Caco-2 (cell line): ENCODE data around the gene SRGAP3. TPM values are rescaled to one million over a fixed set of nuclear protein-coding genes. Genes with fewer than 3 reads are reported as not detected.

Source experiments
- BruUV-seq: library from RNA; stranded (reverse); fragments of 400-500 nt; replicated peaks from 2 replicates; lab custom pipeline; 2021; lab: Mats Ljungman, UMichigan
- CTCF ChIA-PET: fragments of 300-600 bp; sonication (Branson Sonifier 250); formaldehyde crosslinking; loops from one replicate; lab custom pipeline; 2022; ENCODE audit warnings: antibody characterized with exemption; lab: Charles Lee
- POLR2A ChIA-PET: fragments of 300-600 bp; sonication (Branson Sonifier 250); formaldehyde crosslinking; loops from one replicate; lab custom pipeline; 2022; ENCODE audit warnings: antibody characterized with exemption; lab: Charles Lee
- DNase-seq, 2 experiments: peaks; one replicate each; pipeline versions ENCODE4 v3.0.0 to v3.0.0-alpha.2; 2020 to 2022
- H3K27me3 ChIP-seq: replicated peaks from 2 replicates; pipeline ENCODE4 v1.6.0; 2011; ENCODE audit warnings: low read length; ENCODE audit not compliant: control insufficient read depth, insufficient read depth
- H3K36me3 ChIP-seq: 2 replicates; pipeline ENCODE4 v1.5.1; 2011; ENCODE audit warnings: low read length; ENCODE audit not compliant: control insufficient read depth, insufficient read depth
- H3K4me1 ChIP-seq: fragments of 250-450 bp; sonication (Bioruptor Pico); 2 replicates; pipeline ENCODE4 v1.5.1; 2020; ENCODE audit warnings: mild to moderate bottlenecking
- H3K4me3 ChIP-seq: 2 replicates; pipeline ENCODE4 v1.5.1; 2011; ENCODE audit warnings: low read depth, mild to moderate bottlenecking, control low read depth, low read length
- H3K9me3 ChIP-seq: fragments of 250-450 bp; sonication (Bioruptor Pico); 2 replicates; pipeline ENCODE4 v1.5.1; 2020; ENCODE audit warnings: mild to moderate bottlenecking, moderate library complexity
- H3K27ac Mint-ChIP-seq: one replicate; pipeline ENCODE4 v1.8.0; 2022; ENCODE audit warnings: mixed read lengths; ENCODE audit not compliant: unreplicated experiment
- H3K27me3 Mint-ChIP-seq: one replicate; pipeline ENCODE4 v1.8.0; 2022; ENCODE audit warnings: mixed read lengths; ENCODE audit not compliant: insufficient read depth, unreplicated experiment
- H3K36me3 Mint-ChIP-seq: one replicate; pipeline ENCODE4 v1.8.0; 2022; ENCODE audit warnings: mild to moderate bottlenecking, mixed read lengths; ENCODE audit not compliant: insufficient read depth, unreplicated experiment
- H3K4me1 Mint-ChIP-seq: one replicate; pipeline ENCODE4 v1.8.0; 2022; ENCODE audit warnings: low read depth, mixed read lengths; ENCODE audit not compliant: unreplicated experiment
- H3K4me3 Mint-ChIP-seq: one replicate; pipeline ENCODE4 v1.8.0; 2022; ENCODE audit warnings: mild to moderate bottlenecking, moderate library complexity, mixed read lengths; ENCODE audit not compliant: unreplicated experiment
- H3K9me3 Mint-ChIP-seq: one replicate; pipeline ENCODE4 v1.8.0; 2022; ENCODE audit warnings: mixed read lengths; ENCODE audit not compliant: unreplicated experiment
- CTCF ChIP-seq, 2 experiments: fragments of 200-600 bp in 1 of 2; IDR thresholded peaks; 1 replicate in 1 of 2; 2 replicates in 1 of 2; pipeline versions ENCODE4 v1.5.1 to v1.8.0; 2011 to 2022; ENCODE audit warnings: antibody characterized with exemption in 1 of 2, control low read depth in 1 of 2, inconsistent platforms in 1 of 2, low read depth in 1 of 2, low read length in 1 of 2, mild to moderate bottlenecking in 1 of 2, moderate library complexity in 1 of 2; ENCODE audit not compliant: insufficient read depth in 1 of 2, severe bottlenecking in 1 of 2, unreplicated experiment in 1 of 2
- intact Hi-C: fragments of 100-400 bp; cut with micrococcal nuclease; formaldehyde crosslinking; loops from one replicate; pipeline ENCODE4 v1.10.0; 2022; ENCODE audit not compliant: unreplicated experiment
- total RNA-seq: library from RNA; stranded (reverse); gene quantifications from 2 replicates; pipeline ENCODE4 v1.2.3, GENCODE V29; 2022

SRGAP3 gene
- total RNA-seq, 1 experiment from 2014 or later, result 1.3 TPM

- no peak overlapping the region for H3K4me3 ChIP-seq
- POLR2A ChIA-PET, result no interaction called here
- H3K4me1 ChIP-seq, result no peaks in the 10 kb centered on the region
- H3K27me3 ChIP-seq, result no peaks in the 10 kb centered on the region
- intact Hi-C loops, result no loop called here
- H3K36me3 ChIP-seq, result no peaks in the 10 kb centered on the region
- Mint-ChIP-seq H3K27ac (no peak overlapping the region), H3K9me3 (no peaks in the 10 kb centered on the region), H3K4me1 (no peaks in the 10 kb centered on the region), H3K4me3 (no peak overlapping the region), H3K27me3 (peaks cover 3% of the 10 kb centered on the region), H3K36me3 (no peaks in the 10 kb centered on the region)
- no peak for TF ChIP-seq CTCF (IDR thresholded peaks at IDR 0.05; ENCODE audit: insufficient read depth in 1 of 2, low read depth in 1 of 2, low read length in 1 of 2, severe bottlenecking in 1 of 2, unreplicated experiment in 1 of 2)
- H3K9me3 ChIP-seq, result no peaks in the 10 kb centered on the region
- CTCF ChIA-PET, result interaction anchor here (0.6 kb wide), 1 partner anchor 292 kb away, joined by 3 read pairs; no protein-coding TSS in a partner anchor
- DNase-seq, result no peak
- BruUV-seq, result no TSS peak
Measured at GRCh38 chr3:9280451-9281219, 31.2 kb upstream of the SRGAP3 start.

- Histone ChIP-seq H3K36me3 (no peaks in the 10 kb centered on the region), H3K9me3 (no peaks in the 10 kb centered on the region), H3K27me3 (no peaks in the 10 kb centered on the region), H3K4me3 (no peak overlapping the region), H3K4me1 (no peaks in the 10 kb centered on the region)
- Mint-ChIP-seq H3K9me3 (no peaks in the 10 kb centered on the region), H3K36me3 (no peaks in the 10 kb centered on the region), H3K27ac (no peak overlapping the region), H3K4me3 (no peak overlapping the region), H3K27me3 (peaks cover 3% of the 10 kb centered on the region), H3K4me1 (no peaks in the 10 kb centered on the region)
- ChIA-PET POLR2A (no interaction called here), CTCF (interaction anchor here (0.6 kb wide), 1 partner anchor 293 kb away, joined by 3 read pairs; no protein-coding TSS in a partner anchor)
- DNase-seq, result no peak
- intact Hi-C loops, result no loop called here
- BruUV-seq, result no TSS peak
- TF ChIP-seq CTCF (IDR thresholded peaks at IDR 0.05; ENCODE audit: insufficient read depth in 1 of 2, low read depth in 1 of 2, low read length in 1 of 2, severe bottlenecking in 1 of 2, unreplicated experiment in 1 of 2), result no peak
Measured at GRCh38 chr3:9279966-9280365, 30.5 kb upstream of the SRGAP3 start.

GRCh38 chr3:9278498-9278897 lies 29.1 kb upstream of the SRGAP3 start:
- H3K36me3 Mint-ChIP-seq, result no peaks in the 10 kb centered on the region
- no peaks in the 10 kb centered on the region for H3K36me3 ChIP-seq
- no peak overlapping the region for H3K27ac Mint-ChIP-seq
- DNase-seq, result no peak
- H3K4me1 ChIP-seq, result no peaks in the 10 kb centered on the region
- TF ChIP-seq CTCF (IDR thresholded peaks at IDR 0.05; ENCODE audit: insufficient read depth in 1 of 2, low read depth in 1 of 2, low read length in 1 of 2, severe bottlenecking in 1 of 2, unreplicated experiment in 1 of 2), result no peak
- no peaks in the 10 kb centered on the region for H3K9me3 ChIP-seq
- ChIA-PET POLR2A (no interaction called here), CTCF (no interaction called here)
- H3K4me1 Mint-ChIP-seq, result no peaks in the 10 kb centered on the region
- BruUV-seq, result no TSS peak
- no peak overlapping the region for H3K4me3 ChIP-seq
- peaks cover 3% of the 10 kb centered on the region for H3K27me3 Mint-ChIP-seq
- H3K27me3 ChIP-seq, result no peaks in the 10 kb centered on the region
- H3K9me3 Mint-ChIP-seq, result no peaks in the 10 kb centered on the region
- intact Hi-C loops, result no loop called here
- H3K4me3 Mint-ChIP-seq, result no peak overlapping the region
